ENCODE results near the gene VTA1. TPM values are rescaled to one million over a fixed set of nuclear protein-coding genes. Genes with fewer than 3 reads are reported as not detected.
"Not testable (repeated sequence)": the region's sequence is repeated elsewhere in the genome, so short reads cannot be mapped to it uniquely, and the experiment has no call there.

The VTA1 gene, protein sequence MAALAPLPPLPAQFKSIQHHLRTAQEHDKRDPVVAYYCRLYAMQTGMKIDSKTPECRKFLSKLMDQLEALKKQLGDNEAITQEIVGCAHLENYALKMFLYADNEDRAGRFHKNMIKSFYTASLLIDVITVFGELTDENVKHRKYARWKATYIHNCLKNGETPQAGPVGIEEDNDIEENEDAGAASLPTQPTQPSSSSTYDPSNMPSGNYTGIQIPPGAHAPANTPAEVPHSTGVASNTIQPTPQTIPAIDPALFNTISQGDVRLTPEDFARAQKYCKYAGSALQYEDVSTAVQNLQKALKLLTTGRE
- total RNA-seq (2022) (51.1 and 55.1 TPM in 2 replicates), Bru-seq, nascent RNA (percentile 86 among the genes with signal in this experiment), BruChase-seq, experiment 1, labeled RNA remaining after a 2-hour chase (percentile 78 among the genes with signal in this experiment), BruChase-seq, experiment 2, labeled RNA remaining after a 6-hour chase (percentile 79 among the genes with signal in this experiment)
- long read RNA-seq, full-length matches to known transcripts = 249 of 266 reads
- long read RNA-seq, partial matches to known transcripts = 10 of 266 reads
- long read RNA-seq, other reads (novel, unspliced or antisense) = 7 of 266 reads

DNA sequence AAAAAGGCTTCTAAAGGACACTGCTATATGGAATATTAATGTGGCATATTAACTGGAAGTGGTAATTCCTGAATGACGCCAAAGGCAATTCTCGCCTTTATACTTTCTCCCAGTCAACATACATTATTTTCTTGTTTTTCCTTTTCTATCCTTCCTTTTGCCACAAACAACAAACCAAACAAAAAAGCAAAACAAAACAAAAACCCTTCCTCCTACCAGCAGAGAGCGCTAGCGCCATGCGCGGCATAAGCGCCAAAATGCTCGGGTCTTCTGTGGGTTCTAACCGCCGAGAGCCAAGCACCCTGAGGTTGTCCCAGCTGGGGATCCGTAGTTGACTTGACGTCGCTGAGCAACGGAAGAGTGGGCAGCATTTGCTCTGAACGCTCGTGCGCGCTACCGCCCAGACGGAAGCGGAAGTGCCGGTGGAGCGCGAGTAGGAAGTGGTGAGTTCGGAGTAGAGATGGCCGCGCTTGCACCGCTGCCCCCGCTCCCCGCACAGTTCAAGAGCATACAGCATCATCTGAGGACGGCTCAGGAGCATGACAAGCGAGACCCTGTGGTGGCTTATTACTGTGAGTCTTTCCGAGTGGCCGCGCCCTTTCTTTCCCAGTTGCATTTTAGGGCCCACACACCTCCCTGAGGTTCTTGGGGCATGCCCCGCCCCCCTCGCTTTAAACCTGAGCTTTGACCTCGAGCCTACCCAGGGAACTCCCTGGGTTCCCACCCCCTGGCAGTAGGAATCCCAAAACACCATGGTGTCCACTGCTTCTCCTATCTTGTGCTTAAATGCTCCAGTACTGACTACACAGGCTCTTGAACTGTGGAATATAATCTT, at the start of gene VTA1, which contains the start of gene NMBR:
Gene VTA1, plus strand, starts transcription at position 436 of the 835 bp plus-strand sequence. Its CDS starts 25 bp downstream, at position 461.
Gene NMBR, minus strand, starts transcription at position 295 of the 835 bp plus-strand sequence. CDS start 58,464 bp downstream, outside the sequence.
- Histone ChIP-seq H3K4me1 (no peaks in the 10 kb centered on the region), H3K27me3 (replicated peaks; ENCODE audit: control insufficient read depth, insufficient read depth, low read length) (no peaks in the 10 kb centered on the region), H3K36me3 (ENCODE audit: control insufficient read depth, insufficient read depth, low read length) (no peaks in the 10 kb centered on the region), H3K4me3 (ENCODE audit: low read depth, low read length) (peak within 1 kb of the TSS; percentile 55), H3K9me3 (no peaks in the 10 kb centered on the region)
- Mint-ChIP-seq H3K27ac (ENCODE audit: unreplicated experiment) (peak within 1 kb of the TSS; percentile 85), H3K4me1 (ENCODE audit: low read depth, unreplicated experiment) (peaks cover 21% of the 10 kb centered on the region), H3K4me3 (ENCODE audit: unreplicated experiment) (peak within 1 kb of the TSS; percentile 96), H3K9me3 (ENCODE audit: unreplicated experiment) (no peaks in the 10 kb centered on the region), H3K36me3 (ENCODE audit: insufficient read depth, unreplicated experiment) (peaks cover 13% of the 10 kb centered on the region), H3K27me3 (ENCODE audit: insufficient read depth, unreplicated experiment) (peaks cover 7% of the 10 kb centered on the region)
- CTCF ChIA-PET = interaction anchor here (0.7 to 3.5 kb wide), 4 partner anchors 9 to 328 kb away, joined by 3 to 15 read pairs (median 6); no protein-coding TSS in a partner anchor
- TF ChIP-seq, protein P1, sequence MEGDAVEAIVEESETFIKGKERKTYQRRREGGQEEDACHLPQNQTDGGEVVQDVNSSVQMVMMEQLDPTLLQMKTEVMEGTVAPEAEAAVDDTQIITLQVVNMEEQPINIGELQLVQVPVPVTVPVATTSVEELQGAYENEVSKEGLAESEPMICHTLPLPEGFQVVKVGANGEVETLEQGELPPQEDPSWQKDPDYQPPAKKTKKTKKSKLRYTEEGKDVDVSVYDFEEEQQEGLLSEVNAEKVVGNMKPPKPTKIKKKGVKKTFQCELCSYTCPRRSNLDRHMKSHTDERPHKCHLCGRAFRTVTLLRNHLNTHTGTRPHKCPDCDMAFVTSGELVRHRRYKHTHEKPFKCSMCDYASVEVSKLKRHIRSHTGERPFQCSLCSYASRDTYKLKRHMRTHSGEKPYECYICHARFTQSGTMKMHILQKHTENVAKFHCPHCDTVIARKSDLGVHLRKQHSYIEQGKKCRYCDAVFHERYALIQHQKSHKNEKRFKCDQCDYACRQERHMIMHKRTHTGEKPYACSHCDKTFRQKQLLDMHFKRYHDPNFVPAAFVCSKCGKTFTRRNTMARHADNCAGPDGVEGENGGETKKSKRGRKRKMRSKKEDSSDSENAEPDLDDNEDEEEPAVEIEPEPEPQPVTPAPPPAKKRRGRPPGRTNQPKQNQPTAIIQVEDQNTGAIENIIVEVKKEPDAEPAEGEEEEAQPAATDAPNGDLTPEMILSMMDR (IDR thresholded peaks at IDR 0.05; ENCODE audit: insufficient read depth in 1 of 2, low read depth in 1 of 2, low read length in 1 of 2, severe bottlenecking in 1 of 2, unreplicated experiment in 1 of 2) = peak; percentile 85 to 91
- POLR2A ChIA-PET = interaction anchor here (0.6 kb wide), 1 partner anchor 58 kb away, joined by 3 read pairs; no protein-coding TSS in a partner anchor
- no TSS peak for BruUV-seq (replicated peaks)
- DNase-seq = peak; percentile 97 to 99
- intact Hi-C loops (cut with micrococcal nuclease; ENCODE audit: unreplicated experiment) = loop anchor here (1.0 to 5.0 kb wide), 3 partner anchors 60 to 325 kb away; no protein-coding TSS in a partner anchor

DNA sequence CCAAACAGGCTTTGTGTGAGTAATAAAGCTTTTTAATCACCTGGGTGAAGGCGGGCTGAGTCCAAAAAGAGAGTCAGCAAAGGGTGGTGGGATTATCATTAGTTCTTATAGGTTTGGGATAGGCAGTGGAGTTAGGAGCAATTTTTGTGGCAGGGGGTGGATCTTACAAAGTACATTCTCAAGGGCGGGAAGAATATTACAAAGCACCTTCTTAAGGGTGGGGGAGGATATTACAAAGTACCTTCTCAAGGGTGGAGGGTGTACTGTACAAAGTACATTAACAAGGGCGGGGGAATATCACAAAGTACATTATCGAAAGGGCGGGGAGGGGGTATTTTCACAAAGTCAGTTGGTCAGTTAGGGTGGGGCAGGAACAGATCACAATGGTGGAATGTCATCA, 42.2 kb upstream of the VTA1 start:
- H3K4me3 ChIP-seq (ENCODE audit: low read depth, low read length); H3K4me3 Mint-ChIP-seq (ENCODE audit: unreplicated experiment); H3K27me3 Mint-ChIP-seq (ENCODE audit: insufficient read depth, unreplicated experiment); POLR2A ChIA-PET; H3K4me1 Mint-ChIP-seq (ENCODE audit: low read depth, unreplicated experiment); H3K36me3 Mint-ChIP-seq (ENCODE audit: insufficient read depth, unreplicated experiment); H3K9me3 ChIP-seq; H3K4me1 ChIP-seq; H3K27ac Mint-ChIP-seq (ENCODE audit: unreplicated experiment); H3K9me3 Mint-ChIP-seq (ENCODE audit: unreplicated experiment); intact Hi-C loops (cut with micrococcal nuclease; ENCODE audit: unreplicated experiment); H3K27me3 ChIP-seq (replicated peaks; ENCODE audit: control insufficient read depth, insufficient read depth, low read length); DNase-seq; H3K36me3 ChIP-seq (ENCODE audit: control insufficient read depth, insufficient read depth, low read length); CTCF ChIA-PET; BruUV-seq (replicated peaks): not testable (repeated sequence)

DNA sequence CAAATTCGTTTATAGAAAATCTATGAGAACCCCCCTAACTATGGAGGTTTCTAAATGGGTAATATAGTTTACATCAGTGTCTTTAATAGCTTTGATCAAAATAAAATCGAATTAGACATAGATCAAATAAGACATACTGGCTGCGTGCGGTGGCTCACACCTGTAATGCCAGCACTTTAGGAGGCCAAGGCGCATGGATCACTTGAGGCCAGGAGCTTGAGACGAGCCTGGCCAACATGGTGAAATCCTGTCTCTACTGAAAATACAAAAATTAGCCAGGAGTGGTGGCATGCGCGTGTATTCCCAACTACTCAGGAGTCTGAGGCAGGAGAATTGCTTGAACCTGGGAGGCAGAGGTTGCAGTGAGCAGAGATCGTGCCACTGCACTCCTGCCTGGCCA, 36.2 kb upstream of the VTA1 start:
- H3K4me3 ChIP-seq (ENCODE audit: low read depth, low read length); H3K4me1 ChIP-seq; H3K27me3 ChIP-seq (replicated peaks; ENCODE audit: control insufficient read depth, insufficient read depth, low read length); POLR2A ChIA-PET; H3K36me3 Mint-ChIP-seq (ENCODE audit: insufficient read depth, unreplicated experiment); H3K4me1 Mint-ChIP-seq (ENCODE audit: low read depth, unreplicated experiment); BruUV-seq (replicated peaks); H3K9me3 ChIP-seq; H3K36me3 ChIP-seq (ENCODE audit: control insufficient read depth, insufficient read depth, low read length); DNase-seq; H3K9me3 Mint-ChIP-seq (ENCODE audit: unreplicated experiment); H3K4me3 Mint-ChIP-seq (ENCODE audit: unreplicated experiment); H3K27ac Mint-ChIP-seq (ENCODE audit: unreplicated experiment); H3K27me3 Mint-ChIP-seq (ENCODE audit: insufficient read depth, unreplicated experiment): not testable (repeated sequence)
- CTCF ChIA-PET = interaction anchor here (0.7 kb wide), 1 partner anchor 89 kb away, joined by 3 read pairs; no protein-coding TSS in a partner anchor
- intact Hi-C loops (cut with micrococcal nuclease; ENCODE audit: unreplicated experiment) = loop anchor here (10.0 kb wide), 1 partner anchor 256 kb away; no protein-coding TSS in a partner anchor

All from Caco-2 (cell line).